ENCODE measurements around the gene KLHL3.

DNA sequence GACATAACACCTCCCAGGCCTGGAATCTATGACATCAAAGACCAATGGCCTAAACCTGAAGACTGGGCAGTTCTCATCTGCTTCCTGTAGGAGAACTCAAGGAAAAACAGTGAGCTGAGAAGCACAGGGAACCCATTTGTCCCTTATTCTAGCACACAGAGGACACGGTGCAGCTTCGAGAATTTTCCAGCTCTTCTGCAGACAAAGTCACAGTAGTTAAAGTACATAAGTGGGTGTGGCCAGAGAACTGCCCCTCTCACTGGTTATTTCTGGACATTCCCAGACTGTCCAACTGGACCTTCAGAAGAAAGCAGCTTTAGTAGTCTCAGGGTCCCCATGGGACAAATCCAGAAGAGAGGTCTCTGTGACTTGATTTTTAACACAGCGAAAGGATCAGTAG, 114.6 kb downstream of the KLHL3 start:
- no peak for TF ChIP-seq POLR2A (IDR thresholded peaks at IDR 0.05)
- TF ChIP-seq, protein P1, sequence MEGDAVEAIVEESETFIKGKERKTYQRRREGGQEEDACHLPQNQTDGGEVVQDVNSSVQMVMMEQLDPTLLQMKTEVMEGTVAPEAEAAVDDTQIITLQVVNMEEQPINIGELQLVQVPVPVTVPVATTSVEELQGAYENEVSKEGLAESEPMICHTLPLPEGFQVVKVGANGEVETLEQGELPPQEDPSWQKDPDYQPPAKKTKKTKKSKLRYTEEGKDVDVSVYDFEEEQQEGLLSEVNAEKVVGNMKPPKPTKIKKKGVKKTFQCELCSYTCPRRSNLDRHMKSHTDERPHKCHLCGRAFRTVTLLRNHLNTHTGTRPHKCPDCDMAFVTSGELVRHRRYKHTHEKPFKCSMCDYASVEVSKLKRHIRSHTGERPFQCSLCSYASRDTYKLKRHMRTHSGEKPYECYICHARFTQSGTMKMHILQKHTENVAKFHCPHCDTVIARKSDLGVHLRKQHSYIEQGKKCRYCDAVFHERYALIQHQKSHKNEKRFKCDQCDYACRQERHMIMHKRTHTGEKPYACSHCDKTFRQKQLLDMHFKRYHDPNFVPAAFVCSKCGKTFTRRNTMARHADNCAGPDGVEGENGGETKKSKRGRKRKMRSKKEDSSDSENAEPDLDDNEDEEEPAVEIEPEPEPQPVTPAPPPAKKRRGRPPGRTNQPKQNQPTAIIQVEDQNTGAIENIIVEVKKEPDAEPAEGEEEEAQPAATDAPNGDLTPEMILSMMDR (IDR thresholded peaks at IDR 0.05), result no peak
